ENCODE results near the gene TMEM139. TPM values are rescaled to one million over a fixed set of nuclear protein-coding genes. Genes with fewer than 3 reads are reported as not detected.
A peak's percentile ranks its signal among the peaks of the same experiment; 100 is the strongest.

Gene TMEM139
- total and polyA plus RNA-seq, 5 donors: 3.6 to 10.9 (median 4.7) TPM

DNA sequence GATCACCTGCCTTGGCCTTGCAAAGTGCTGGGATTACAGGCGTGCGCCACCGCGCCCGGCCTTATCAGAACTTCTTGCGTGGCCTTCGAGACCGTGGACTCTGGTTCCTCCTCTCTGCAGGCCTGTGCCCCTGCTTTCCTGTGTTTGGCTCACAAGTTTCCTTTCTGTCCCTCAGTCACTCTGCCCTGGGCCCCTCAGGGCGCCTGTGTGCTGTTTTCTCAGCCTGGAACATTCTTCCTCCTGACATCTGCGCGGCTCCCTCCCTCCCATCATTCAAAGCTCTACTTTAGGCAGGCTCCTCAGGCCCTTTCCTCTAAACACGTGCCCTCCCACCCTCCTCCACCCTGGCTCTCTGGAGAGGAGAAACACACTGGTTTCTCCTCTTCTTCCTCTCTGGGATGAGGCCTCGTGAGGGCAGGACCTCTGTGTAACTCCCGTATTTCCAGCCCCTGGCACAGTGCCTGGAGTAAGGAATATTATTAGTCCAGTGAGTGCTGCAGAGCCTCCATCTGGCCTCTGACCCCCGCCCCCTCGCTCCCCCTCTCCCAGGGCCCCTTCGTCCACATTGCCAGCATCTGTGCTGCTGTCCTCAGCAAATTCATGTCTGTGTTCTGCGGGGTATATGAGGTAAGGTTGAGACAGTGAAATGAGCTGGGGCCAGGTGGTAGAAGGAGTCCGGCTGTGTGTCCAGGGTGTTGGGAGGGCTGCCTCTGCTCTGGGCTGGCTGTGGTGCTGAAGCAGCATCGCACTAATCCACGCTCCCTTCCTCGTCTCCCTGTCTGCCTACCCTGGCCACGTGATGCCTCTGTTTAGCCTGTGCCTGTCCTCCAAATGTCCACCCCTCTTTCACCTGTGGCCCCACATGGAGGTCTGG is 38.2 kb downstream of the TMEM139 start:
- Histone ChIP-seq H3K9me3 (ENCODE audit: control insufficient read depth, low read length) (no peaks in the 10 kb centered on the region), H3K27ac (ENCODE audit: low read length) (no peak overlapping the region), H3K4me3 (ENCODE audit: low read length) (no peak overlapping the region), H3K27me3 (ENCODE audit: control insufficient read depth, insufficient read depth) (no peaks in the 10 kb centered on the region), H3K4me1 (ENCODE audit: control insufficient read depth, insufficient read depth, low read length) (no peaks in the 10 kb centered on the region)
- DNase-seq (peak in 2 of 3 donors; percentile 58 to 71), ATAC-seq (peak in 1 of 2 donors; percentile 25)
- 65% methylated on average over 23 of the region's 23 CpGs for WGBS
- intact Hi-C loops (cut with DNase I): no loop called here

GRCh38 chr7:143323653-143324052 is 38.9 kb downstream of the TMEM139 start:
- intact Hi-C loops (cut with DNase I): no loop called here
- ATAC-seq (no peak), DNase-seq (peak in 1 of 3 donors; percentile 50)
- Histone ChIP-seq H3K9me3 (ENCODE audit: control insufficient read depth, low read length) (no peaks in the 10 kb centered on the region), H3K4me1 (ENCODE audit: control insufficient read depth, insufficient read depth, low read length) (no peaks in the 10 kb centered on the region), H3K27me3 (ENCODE audit: control insufficient read depth, insufficient read depth) (no peaks in the 10 kb centered on the region), H3K4me3 (ENCODE audit: low read length) (no peak overlapping the region), H3K27ac (ENCODE audit: low read length) (no peak overlapping the region)
- WGBS: 58% methylated on average over 12 of the region's 12 CpGs

- DNase-seq: no peak
Measured at GRCh38 chr7:143325240-143325639, 40.5 kb downstream of the TMEM139 start.

DNA sequence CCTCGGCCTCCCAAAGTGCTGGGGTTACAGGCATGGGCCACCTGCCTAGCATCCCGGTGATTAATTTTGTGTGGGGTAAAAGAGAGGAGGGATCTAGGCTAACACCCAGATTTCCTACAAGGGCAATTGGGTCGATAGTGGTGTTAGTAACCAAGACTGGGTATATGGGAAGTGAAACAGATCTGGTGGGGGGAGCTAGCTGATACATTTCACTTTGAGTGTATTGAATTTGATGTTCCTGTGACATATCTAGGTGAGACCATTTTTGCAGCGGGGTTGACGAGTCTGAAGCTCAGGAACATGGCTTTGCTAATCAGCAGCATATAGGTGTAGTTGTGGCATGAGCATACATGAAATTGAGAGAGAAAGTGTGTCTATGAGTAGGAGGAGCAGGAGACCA is 43.1 kb downstream of the TMEM139 start:
- H3K4me3 ChIP-seq (ENCODE audit: low read length): no peak overlapping the region
- ATAC-seq: no peak
- intact Hi-C loops (cut with DNase I): no loop called here
- no peaks in the 10 kb centered on the region for H3K9me3 ChIP-seq (ENCODE audit: control insufficient read depth, low read length)
- H3K4me1 ChIP-seq (ENCODE audit: control insufficient read depth, insufficient read depth, low read length): no peaks in the 10 kb centered on the region
- WGBS: 87% methylated on average over 5 of the region's 5 CpGs
- H3K27me3 ChIP-seq (ENCODE audit: control insufficient read depth, insufficient read depth): no peaks in the 10 kb centered on the region
- no peak overlapping the region for H3K27ac ChIP-seq (ENCODE audit: low read length)
- no peak for DNase-seq

More at GRCh38 chr7:143325240-143325639, 40.5 kb downstream of the TMEM139 start:
- intact Hi-C loops (cut with DNase I): no loop called here
- Histone ChIP-seq H3K9me3 (ENCODE audit: control insufficient read depth, low read length) (no peaks in the 10 kb centered on the region), H3K4me3 (ENCODE audit: low read length) (no peak overlapping the region), H3K4me1 (ENCODE audit: control insufficient read depth, insufficient read depth, low read length) (no peaks in the 10 kb centered on the region), H3K27ac (ENCODE audit: low read length) (no peak overlapping the region), H3K27me3 (ENCODE audit: control insufficient read depth, insufficient read depth) (no peaks in the 10 kb centered on the region)
- ATAC-seq: no peak
- 67% methylated on average over 2 of the region's 2 CpGs for WGBS

DNA sequence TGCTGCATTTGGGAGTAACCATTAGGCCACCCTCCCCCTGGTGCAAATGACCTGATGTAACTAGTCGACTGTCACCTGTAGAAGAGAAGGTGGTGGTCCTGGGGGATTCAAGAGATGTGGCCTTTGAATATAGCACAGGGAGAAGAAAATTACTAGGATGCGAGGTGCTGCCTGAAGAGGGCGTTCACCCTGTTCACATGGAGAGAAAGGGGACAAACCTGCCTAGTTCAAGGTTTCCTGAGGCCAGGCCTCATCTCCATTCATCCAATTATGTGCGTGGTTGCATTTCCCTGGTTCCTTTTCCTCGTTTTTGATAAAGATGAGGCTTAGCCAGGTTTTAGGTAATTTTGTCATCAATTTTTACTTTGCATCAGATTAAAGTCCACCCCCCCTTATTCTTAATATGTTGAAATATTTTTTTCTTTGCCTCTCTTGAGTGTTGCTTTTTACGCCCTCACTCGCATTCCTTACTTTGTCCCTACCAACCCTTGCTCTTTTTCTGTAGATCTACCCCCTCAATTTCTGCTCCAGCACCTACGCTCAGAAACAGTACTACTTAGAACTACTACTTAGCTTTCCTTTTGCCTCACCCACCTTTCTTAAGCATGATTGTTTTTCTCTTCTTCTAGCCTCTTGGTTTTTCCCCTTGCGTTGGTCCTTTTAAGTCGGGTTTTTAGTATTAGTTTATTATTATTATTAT is 44.9 kb downstream of the TMEM139 start:
- Histone ChIP-seq H3K4me3 (ENCODE audit: low read length) (no peak overlapping the region), H3K27ac (ENCODE audit: low read length) (no peak overlapping the region), H3K27me3 (ENCODE audit: control insufficient read depth, insufficient read depth) (no peaks in the 10 kb centered on the region), H3K9me3 (ENCODE audit: control insufficient read depth, low read length) (no peaks in the 10 kb centered on the region), H3K4me1 (ENCODE audit: control insufficient read depth, insufficient read depth, low read length) (no peaks in the 10 kb centered on the region)
- DNase-seq (no peak), ATAC-seq (no peak)
- intact Hi-C loops (cut with DNase I): no loop called here
- 92% methylated on average over 10 of the region's 10 CpGs for WGBS

DNA sequence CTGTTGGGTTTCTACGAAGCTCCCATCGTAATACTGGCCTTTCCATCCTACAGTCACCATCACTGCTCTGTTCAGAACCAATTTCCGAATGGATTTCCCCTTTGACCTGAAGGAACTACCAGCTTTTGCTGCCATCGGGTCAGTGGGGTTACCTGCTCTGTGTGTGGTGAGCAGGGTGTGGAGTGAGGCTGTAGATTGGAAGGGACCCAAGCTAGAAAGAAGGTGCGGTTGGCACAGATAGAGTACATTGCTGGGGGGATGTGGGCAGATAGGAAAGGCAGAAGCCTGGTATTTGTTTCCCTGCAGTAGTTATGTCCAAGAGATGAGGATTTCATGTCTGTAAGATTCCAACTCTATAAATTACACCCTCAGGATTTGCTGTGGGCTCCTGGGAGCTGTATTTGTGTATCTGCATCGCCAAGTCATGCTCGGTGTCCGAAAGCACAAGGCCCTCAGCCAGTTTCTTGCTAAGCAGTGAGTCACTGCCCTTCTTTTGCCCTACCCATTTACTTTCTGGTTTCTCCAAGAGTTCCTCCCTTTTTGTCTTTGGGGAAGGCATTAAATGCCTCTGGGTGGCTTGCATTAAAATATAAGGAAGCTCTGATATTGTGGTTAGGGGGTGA is 46.5 kb downstream of the TMEM139 start:
- intact Hi-C loops (cut with DNase I): no loop called here
- no peak for ATAC-seq
- Histone ChIP-seq H3K9me3 (ENCODE audit: control insufficient read depth, low read length) (no peaks in the 10 kb centered on the region), H3K27ac (ENCODE audit: low read length) (no peak overlapping the region), H3K4me3 (ENCODE audit: low read length) (no peak overlapping the region), H3K27me3 (ENCODE audit: control insufficient read depth, insufficient read depth) (no peaks in the 10 kb centered on the region), H3K4me1 (ENCODE audit: control insufficient read depth, insufficient read depth, low read length) (no peaks in the 10 kb centered on the region)
- DNase-seq: no peak
- WGBS: 80% methylated on average over 8 of the region's 8 CpGs

DNA sequence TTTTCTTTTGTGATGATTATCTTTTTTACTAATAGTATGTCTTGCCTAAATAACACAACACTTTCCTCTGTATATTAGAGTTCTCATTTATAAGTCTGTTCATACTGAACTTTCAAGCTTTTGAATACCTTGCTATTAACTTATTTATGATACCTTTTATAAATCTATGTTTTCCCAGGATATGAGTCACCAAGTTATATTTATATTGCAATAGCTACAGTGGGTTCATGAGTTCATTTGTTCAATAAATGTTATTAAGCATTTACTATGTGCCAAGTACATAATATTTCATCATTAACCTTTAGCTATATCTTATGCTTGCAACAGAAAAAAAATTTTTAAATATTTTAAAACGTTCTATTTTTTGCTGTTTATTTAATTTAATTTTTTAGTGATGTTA is 49.5 kb downstream of the TMEM139 start:
- 40% methylated on average over 1 of the region's 1 CpG for WGBS
- DNase-seq (no peak), ATAC-seq (no peak)
- Histone ChIP-seq H3K27ac (ENCODE audit: low read length) (no peak overlapping the region), H3K27me3 (ENCODE audit: control insufficient read depth, insufficient read depth) (no peaks in the 10 kb centered on the region), H3K4me3 (ENCODE audit: low read length) (no peak overlapping the region), H3K9me3 (ENCODE audit: control insufficient read depth, low read length) (no peaks in the 10 kb centered on the region), H3K4me1 (ENCODE audit: control insufficient read depth, insufficient read depth, low read length) (no peaks in the 10 kb centered on the region)
- intact Hi-C loops (cut with DNase I): no loop called here

- 87% methylated on average over 3 of the region's 3 CpGs for WGBS
Measured at GRCh38 chr7:143337216-143337615, 52.5 kb downstream of the TMEM139 start.

More at GRCh38 chr7:143337216-143337615, 52.5 kb downstream of the TMEM139 start:
- no peak overlapping the region for H3K27ac ChIP-seq (ENCODE audit: low read length)
- no peaks in the 10 kb centered on the region for H3K27me3 ChIP-seq (ENCODE audit: control insufficient read depth, insufficient read depth)
- no peak overlapping the region for H3K4me3 ChIP-seq (ENCODE audit: low read length)
- no peak for ATAC-seq
- H3K9me3 ChIP-seq (ENCODE audit: control insufficient read depth, low read length): no peaks in the 10 kb centered on the region
- intact Hi-C loops (cut with DNase I): no loop called here
- H3K4me1 ChIP-seq (ENCODE audit: control insufficient read depth, insufficient read depth, low read length): no peaks in the 10 kb centered on the region
- no peak for DNase-seq

Other genes with a start within 250 kb of the TMEM139 start
- gene OR6V1, start 232.6 kb upstream of the TMEM139 start, total RNA-seq: not detected
- gene OR6V1, start 232.6 kb upstream of the TMEM139 start, polyA plus RNA-seq: not detected
- gene PIP, start 152.9 kb upstream of the TMEM139 start, total RNA-seq: not detected
- gene PIP, start 152.9 kb upstream of the TMEM139 start, polyA plus RNA-seq: not detected
- not detected for gene TAS2R39, start 101.5 kb upstream of the TMEM139 start, total RNA-seq
- not detected for gene TAS2R39, start 101.5 kb upstream of the TMEM139 start, polyA plus RNA-seq
- gene TAS2R40, start 62.9 kb upstream of the TMEM139 start, total RNA-seq: not detected
- gene TAS2R40, start 62.9 kb upstream of the TMEM139 start, polyA plus RNA-seq: not detected
- 100 to 1,000 TPM; 182 to 249 (median 234) TPM for gene GSTK1, start 21.5 kb upstream of the TMEM139 start, total RNA-seq
- 280 TPM for gene GSTK1, start 21.5 kb upstream of the TMEM139 start, polyA plus RNA-seq
- 10 to 100 TPM in 3 of 4 donors, 1 to 10 TPM in 1; 9.2 to 10.6 (median 10.2) TPM for gene CASP2, start 3.4 kb downstream of the TMEM139 start, total RNA-seq
- 4.5 TPM for gene CASP2, start 3.4 kb downstream of the TMEM139 start, polyA plus RNA-seq
- not detected for gene CLCN1, start 31.2 kb downstream of the TMEM139 start, total RNA-seq
- not detected for gene CLCN1, start 31.2 kb downstream of the TMEM139 start, polyA plus RNA-seq
- gene FAM131B, start 77.8 kb downstream of the TMEM139 start, total RNA-seq: under 1 TPM; 0.21 to 0.51 (median 0.39) TPM
- gene FAM131B, start 77.8 kb downstream of the TMEM139 start, polyA plus RNA-seq: 0.27 TPM
- 100 to 1,000 TPM in 1 of 4 donors, 10 to 100 TPM in 3; 80.1 to 127 (median 92.6) TPM for gene ZYX, start 96.4 kb downstream of the TMEM139 start, total RNA-seq
- gene ZYX, start 96.4 kb downstream of the TMEM139 start, polyA plus RNA-seq: 74.7 TPM
- under 1 TPM in 2 of 4 donors, not detected in 2; 0.46 to 0.56 TPM for gene EPHA1, start 123.9 kb downstream of the TMEM139 start, total RNA-seq
- gene EPHA1, start 123.9 kb downstream of the TMEM139 start, polyA plus RNA-seq: 0.02 TPM
- gene TAS2R60, start 158.5 kb downstream of the TMEM139 start, total RNA-seq: not detected
- gene TAS2R60, start 158.5 kb downstream of the TMEM139 start, polyA plus RNA-seq: not detected
- not detected for gene TAS2R41, start 192.9 kb downstream of the TMEM139 start, total RNA-seq
- gene TAS2R41, start 192.9 kb downstream of the TMEM139 start, polyA plus RNA-seq: not detected